Measurements from ENCODE around the gene BUB3. TPM values are rescaled to one million over a fixed set of nuclear protein-coding genes. Genes with fewer than 3 reads are reported as not detected.
A peak's percentile ranks its signal among the peaks of the same experiment; 100 is the strongest.

Gene BUB3
- total and polyA plus RNA-seq, 2 of the 13 experiments (the other 11 are each of a cell fraction or from before 2014, with no cell fraction given) = 174 to 188 TPM

- no peak for TF ChIP-seq NBN (conservative IDR thresholded peaks at IDR 0.05)
- peak; percentile 69 for TF ChIP-seq HDAC1 (CRISPR knock-in tag; IDR thresholded peaks at IDR 0.05)
- peak; percentile 96 for TF ChIP-seq USF2 (IDR thresholded peaks at IDR 0.05; ENCODE audit: low read depth, low read length)
- TF ChIP-seq USF2 (CRISPR knock-in tag; IDR thresholded peaks at IDR 0.05; ENCODE audit: borderline replicate concordance) = peak; percentile 98; the same call in 1 of the 2 replicates
- no peak for TF ChIP-seq NFE2 (CRISPR knock-in tag; IDR thresholded peaks at IDR 0.05)
- TF ChIP-seq ARID4A (CRISPR knock-in tag; IDR thresholded peaks at IDR 0.05; ENCODE audit: borderline replicate concordance) = peak; percentile 69; the same call in 1 of the 2 replicates
- no peak for TF ChIP-seq ZNF10 (CRISPR knock-in tag; IDR thresholded peaks at IDR 0.05; ENCODE audit: borderline replicate concordance, low read depth)
- peak; percentile 54 for TF ChIP-seq YY1 (IDR thresholded peaks at IDR 0.05; ENCODE audit: insufficient read depth, insufficient replicate concordance, low read depth, low read length)
- no peak for TF ChIP-seq ZKSCAN1 (IDR thresholded peaks at IDR 0.05; ENCODE audit: low read length)
- TF ChIP-seq SATB2 (CRISPR knock-in tag; IDR thresholded peaks at IDR 0.05) = no peak
- no peak for TF ChIP-seq ZSCAN20 (CRISPR knock-in tag; IDR thresholded peaks at IDR 0.05; ENCODE audit: borderline replicate concordance)
- no peak for TF ChIP-seq MBNL3 (CRISPR knock-in tag; conservative IDR thresholded peaks at IDR 0.05)
- no peak for TF ChIP-seq FOXA1 (IDR thresholded peaks at IDR 0.05)
- no peak for TF ChIP-seq FOXA1 (CRISPR knock-in tag; IDR thresholded peaks at IDR 0.05)
- TF ChIP-seq, protein P1, sequence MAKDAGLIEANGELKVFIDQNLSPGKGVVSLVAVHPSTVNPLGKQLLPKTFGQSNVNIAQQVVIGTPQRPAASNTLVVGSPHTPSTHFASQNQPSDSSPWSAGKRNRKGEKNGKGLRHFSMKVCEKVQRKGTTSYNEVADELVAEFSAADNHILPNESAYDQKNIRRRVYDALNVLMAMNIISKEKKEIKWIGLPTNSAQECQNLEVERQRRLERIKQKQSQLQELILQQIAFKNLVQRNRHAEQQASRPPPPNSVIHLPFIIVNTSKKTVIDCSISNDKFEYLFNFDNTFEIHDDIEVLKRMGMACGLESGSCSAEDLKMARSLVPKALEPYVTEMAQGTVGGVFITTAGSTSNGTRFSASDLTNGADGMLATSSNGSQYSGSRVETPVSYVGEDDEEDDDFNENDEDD (CRISPR knock-in tag; IDR thresholded peaks at IDR 0.05; ENCODE audit: borderline replicate concordance) = 0 out of 2 replicates have a peak, but pooled peaks have one; percentile 96
- peak; percentile 54 for TF ChIP-seq IRF9 (CRISPR knock-in tag; IDR thresholded peaks at IDR 0.05; ENCODE audit: borderline replicate concordance)
- TF ChIP-seq KDM1A (CRISPR knock-in tag; IDR thresholded peaks at IDR 0.05) = no peak
- TF ChIP-seq FOXK1 (CRISPR knock-in tag; IDR thresholded peaks at IDR 0.05; ENCODE audit: borderline replicate concordance, low read depth) = peak; percentile 77; the same call in 1 of the 2 replicates
- no peak for TF ChIP-seq ZNF160 (CRISPR knock-in tag; IDR thresholded peaks at IDR 0.05)
- TF ChIP-seq CREB1 (IDR thresholded peaks at IDR 0.05) = peak; percentile 82
- TF ChIP-seq CREB1 (CRISPR knock-in tag; IDR thresholded peaks at IDR 0.05) = peak; percentile 89
- TF ChIP-seq, protein P2, sequence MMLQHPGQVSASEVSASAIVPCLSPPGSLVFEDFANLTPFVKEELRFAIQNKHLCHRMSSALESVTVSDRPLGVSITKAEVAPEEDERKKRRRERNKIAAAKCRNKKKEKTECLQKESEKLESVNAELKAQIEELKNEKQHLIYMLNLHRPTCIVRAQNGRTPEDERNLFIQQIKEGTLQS (CRISPR knock-in tag; IDR thresholded peaks at IDR 0.05) = no peak
- TF ChIP-seq MTA1 (CRISPR knock-in tag; IDR thresholded peaks at IDR 0.05; ENCODE audit: borderline replicate concordance) = no peak
These were observed at the start of gene BUB3 (continued) for GRCh38 chr10:123154092-123154710.

All from HepG2 (cell line).